WTC11 (cell line): Measurements from ENCODE around the gene USP49. TPM values are rescaled to one million over a fixed set of nuclear protein-coding genes. Genes with fewer than 3 reads are reported as not detected.
A peak's percentile ranks its signal among the peaks of the same experiment; 100 is the strongest.

Source experiments
- AFF4 ChIP-seq: sonication (generic); formaldehyde crosslinking; IDR thresholded peaks from 2 replicates; pipeline ENCODE4 v1.8.1; 2023; ENCODE audit warnings: mild to moderate bottlenecking, missing genetic modification reagents, borderline replicate concordance
- AR ChIP-seq: fragments of 250-450 bp; sonication (Bioruptor Pico); IDR thresholded peaks from 2 replicates; pipeline ENCODE4 v1.9.0; 2021; ENCODE audit warnings: mild to moderate bottlenecking
- ARID4B ChIP-seq: sonication (generic); formaldehyde crosslinking; IDR thresholded peaks from 2 replicates; pipeline ENCODE4 v1.8.0; 2023; ENCODE audit warnings: missing genetic modification reagents, mild to moderate bottlenecking, borderline replicate concordance
- ATF1 ChIP-seq: sonication (generic); formaldehyde crosslinking; IDR thresholded peaks from 2 replicates; pipeline ENCODE4 v1.8.1; 2023; ENCODE audit warnings: mild to moderate bottlenecking, moderate library complexity, missing genetic modification reagents
- FOXP4 ChIP-seq: sonication (generic); formaldehyde crosslinking; IDR thresholded peaks from 2 replicates; pipeline ENCODE4 v1.8.0; 2022; ENCODE audit warnings: mild to moderate bottlenecking, missing genetic modification reagents
- GRHL2 ChIP-seq: fragments of 250-450 bp; sonication (Bioruptor Pico); IDR thresholded peaks from 2 replicates; pipeline ENCODE4 v1.8.0; 2022; ENCODE audit warnings: mild to moderate bottlenecking, moderate library complexity; ENCODE audit not compliant: insufficient replicate concordance, severe bottlenecking
- HMGXB4 ChIP-seq: sonication (generic); formaldehyde crosslinking; IDR thresholded peaks from 2 replicates; pipeline ENCODE4 v1.8.1; 2023; ENCODE audit warnings: mild to moderate bottlenecking, moderate library complexity, missing genetic modification reagents
- MLX ChIP-seq: sonication (generic); formaldehyde crosslinking; IDR thresholded peaks from 2 replicates; pipeline ENCODE4 v1.8.1; 2023; ENCODE audit warnings: mild to moderate bottlenecking, missing genetic modification reagents, moderate library complexity
- MXD4 ChIP-seq: fragments of 250-450 bp; sonication (Bioruptor Pico); IDR thresholded peaks from 2 replicates; pipeline ENCODE4 v1.8.0; 2021; ENCODE audit warnings: mild to moderate bottlenecking, moderate library complexity, borderline replicate concordance
- NR3C1 ChIP-seq: sonication (generic); formaldehyde crosslinking; conservative IDR thresholded peaks from 2 replicates; pipeline ENCODE4 v1.8.1; 2023; ENCODE audit warnings: low read depth, mild to moderate bottlenecking, missing genetic modification reagents
- OVOL2 ChIP-seq: fragments of 250-450 bp; sonication (Bioruptor Pico); IDR thresholded peaks from 2 replicates; pipeline ENCODE4 v1.9.0; 2021; ENCODE audit warnings: mild to moderate bottlenecking, borderline replicate concordance
- ZNF138 ChIP-seq: sonication (generic); formaldehyde crosslinking; conservative IDR thresholded peaks from 2 replicates; pipeline ENCODE4 v1.8.1; 2022; ENCODE audit warnings: mild to moderate bottlenecking, moderate library complexity, missing genetic modification reagents
- ZNF219 ChIP-seq: sonication (generic); formaldehyde crosslinking; IDR thresholded peaks from 2 replicates; pipeline ENCODE4 v1.8.0; 2023; ENCODE audit warnings: missing genetic modification reagents, mild to moderate bottlenecking, borderline replicate concordance
- ZNF532 ChIP-seq: fragments of 250-450 bp; sonication (Bioruptor Pico); IDR thresholded peaks from 2 replicates; pipeline ENCODE4 v1.9.0; 2021; ENCODE audit warnings: mild to moderate bottlenecking, borderline replicate concordance
- total RNA-seq: library from RNA; stranded (reverse); gene quantifications from 3 replicates; pipeline ENCODE4 v1.2.3, GENCODE V29; 2021

The USP49 gene
- total RNA-seq, 1 experiment from 2014 or later: 18.4 TPM

- peak; percentile 50; the same call in 1 of the 2 replicates for TF ChIP-seq ARID4B (CRISPR knock-in tag)
- TF ChIP-seq HMGXB4 (CRISPR knock-in tag): peak; percentile 95
- no peak for TF ChIP-seq ATF1
- TF ChIP-seq GRHL2 (CRISPR knock-in tag): no peak
- TF ChIP-seq OVOL2 (CRISPR knock-in tag): no peak
- TF ChIP-seq NR3C1 (CRISPR knock-in tag): no peak
- no peak for TF ChIP-seq MLX (CRISPR knock-in tag)
- peak; percentile 60; the same call in 1 of the 2 replicates for TF ChIP-seq AFF4
- no peak for TF ChIP-seq FOXP4 (CRISPR knock-in tag)
- no peak for TF ChIP-seq ZNF138 (CRISPR knock-in tag)
- TF ChIP-seq MXD4 (CRISPR knock-in tag): no peak
- no peak for TF ChIP-seq AR (CRISPR knock-in tag)
- no peak for TF ChIP-seq ZNF219
- no peak for TF ChIP-seq ZNF532
Observed at GRCh38 chr6:41779788-41780550, 115.2 kb downstream of the USP49 start, which contains the start of gene FRS3 (continued).
